SKM-1 (cell line): ENCODE results near the gene WDFY2.
"Not testable (repeated sequence)": the region's sequence is repeated elsewhere in the genome, so short reads cannot be mapped to it uniquely, and the experiment has no call there.

Experiments
- DNase-seq: peaks from one replicate; lab custom pipeline; 2025; ENCODE audit not compliant: unreplicated experiment; lab: John Stamatoyannopoulos, UW

Gene WDFY2

GRCh38 chr13:51564252-51564651 lies 20.0 kb upstream of the WDFY2 start:
- no peak for DNase-seq

DNA sequence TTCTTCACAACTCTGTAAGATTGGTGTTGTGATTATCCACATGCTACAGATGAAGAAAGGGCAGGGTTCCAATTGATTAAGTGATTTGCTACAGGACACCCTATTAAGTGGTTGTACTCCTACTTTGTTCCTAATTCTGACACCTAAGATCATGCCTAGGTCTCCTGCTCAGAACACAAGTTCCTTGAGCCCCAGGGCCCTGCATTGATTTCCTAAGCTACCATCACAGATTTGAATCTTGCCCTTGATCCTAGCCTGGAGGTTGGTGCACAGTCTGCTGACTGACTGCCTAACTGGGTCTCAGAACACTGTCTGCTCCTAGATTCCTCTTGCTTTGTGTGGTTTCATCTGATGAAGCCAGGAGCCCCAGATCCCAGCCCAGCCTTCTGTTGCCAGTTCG lies 19.6 kb upstream of the WDFY2 start:
- no peak for DNase-seq

- not testable (repeated sequence) for DNase-seq
Measured at GRCh38 chr13:51569001-51569400, 15.3 kb upstream of the WDFY2 start.

GRCh38 chr13:51576754-51577153 lies 7.5 kb upstream of the WDFY2 start:
- DNase-seq, result no peak

DNA sequence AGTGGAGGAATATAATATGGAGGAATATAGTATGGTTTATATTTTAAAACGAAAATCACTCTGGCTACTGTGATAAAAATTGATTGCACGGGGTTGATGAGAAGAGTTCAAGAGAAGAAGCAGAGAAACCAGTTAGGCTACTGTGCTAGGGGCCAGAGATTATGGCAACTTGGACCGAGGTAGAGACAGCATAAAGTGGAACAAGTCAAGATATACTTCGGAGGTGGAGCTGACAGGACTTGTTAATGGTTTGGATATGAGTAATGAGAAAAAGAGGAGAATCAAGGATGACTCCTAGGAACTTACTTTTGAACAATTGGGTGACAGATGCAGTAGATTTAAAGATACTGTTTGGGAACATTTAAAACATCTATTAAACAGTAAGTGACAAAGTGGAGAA lies 6.6 kb upstream of the WDFY2 start:
- DNase-seq, result no peak

- DNase-seq, result no peak
Measured at GRCh38 chr13:51579676-51580075, 4.6 kb upstream of the WDFY2 start.

GRCh38 chr13:51581148-51581820 lies 3.0 kb upstream of the WDFY2 start:
- no peak for DNase-seq

DNA sequence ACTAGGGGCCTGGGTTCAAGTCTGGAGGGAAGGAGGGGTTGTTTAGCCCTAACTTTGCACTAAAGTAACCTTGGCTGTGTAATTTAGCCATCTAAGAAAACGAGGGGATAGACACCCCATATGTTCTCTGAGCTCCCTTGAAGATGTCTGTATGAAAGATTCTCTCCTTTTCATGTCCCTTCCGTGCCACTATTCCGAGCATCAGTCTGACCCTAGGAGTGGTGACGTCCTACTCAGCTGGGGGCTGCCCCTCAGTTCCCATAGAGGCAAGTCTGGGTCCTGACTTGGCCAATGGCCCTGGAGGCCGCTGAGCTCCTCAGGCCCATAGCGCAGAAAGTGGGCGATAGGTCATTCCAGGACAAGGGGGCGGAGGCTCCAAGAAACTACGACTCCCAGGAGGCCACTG lies 790 bp upstream of the WDFY2 start:
- no peak for DNase-seq

DNA sequence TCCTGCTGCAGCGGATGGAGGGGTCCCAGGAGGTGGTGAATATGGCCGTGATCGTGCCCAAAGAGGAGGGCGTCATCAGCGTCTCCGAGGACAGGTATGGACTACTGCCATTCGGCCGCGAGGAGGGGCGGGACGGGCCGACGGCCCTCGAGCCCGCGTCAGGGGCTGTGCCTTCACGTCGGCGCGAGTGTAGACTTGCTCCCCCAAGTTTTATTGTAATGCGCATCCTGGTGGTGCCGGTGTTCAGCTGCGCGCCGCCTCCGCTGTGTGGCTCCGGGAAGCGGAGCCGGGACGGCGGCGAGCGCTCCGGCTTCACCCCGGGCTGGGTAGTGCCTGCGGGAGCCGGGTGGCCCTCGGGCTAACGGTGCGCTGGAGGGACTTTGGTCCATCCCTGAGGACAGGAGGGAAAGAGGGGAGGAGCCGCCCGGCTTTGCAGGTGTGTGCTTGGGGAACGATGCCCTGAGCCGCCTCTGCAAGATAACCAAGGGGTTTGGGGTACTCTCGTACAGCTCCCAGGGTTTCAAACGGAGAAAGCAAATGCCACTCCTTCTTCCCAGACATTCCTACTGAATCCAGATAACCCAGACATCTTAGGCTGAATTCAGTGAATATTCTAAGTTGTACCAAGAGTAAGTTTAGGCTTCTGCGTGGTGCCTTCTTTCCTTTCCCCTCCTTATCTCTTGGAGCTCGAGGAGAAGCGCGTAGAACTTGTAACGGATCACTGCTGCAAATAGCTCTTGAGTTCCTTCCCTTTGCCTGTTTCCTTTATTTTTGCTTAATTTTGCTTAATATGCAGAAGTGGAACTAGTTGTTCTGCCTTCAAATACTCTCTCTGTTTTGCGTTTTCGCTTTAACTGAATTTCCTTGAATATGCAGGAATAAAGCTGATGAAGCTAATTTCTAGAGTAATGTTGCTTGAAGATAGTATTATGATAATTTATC lies 740 bp downstream of the WDFY2 start:
- no peak for DNase-seq

DNA sequence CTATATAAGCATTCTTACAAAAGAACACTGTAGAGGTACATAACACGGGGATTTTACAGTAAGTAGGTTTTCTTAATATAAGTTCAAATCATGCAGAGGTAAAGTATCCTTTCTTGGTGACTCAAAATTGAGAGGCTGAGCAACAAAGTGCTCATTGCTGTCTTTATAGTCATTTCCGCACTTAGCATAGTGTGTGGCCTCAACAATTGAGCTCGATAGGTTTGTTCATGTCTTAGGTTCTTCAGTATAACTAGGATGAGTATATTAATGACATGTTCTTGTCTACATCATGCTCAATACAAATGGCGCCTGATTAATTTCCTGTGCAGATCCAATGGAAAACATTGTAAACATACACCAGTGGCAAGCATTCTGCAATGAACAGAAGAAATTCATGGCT lies 1.4 kb downstream of the WDFY2 start:
- DNase-seq, result no peak

DNA sequence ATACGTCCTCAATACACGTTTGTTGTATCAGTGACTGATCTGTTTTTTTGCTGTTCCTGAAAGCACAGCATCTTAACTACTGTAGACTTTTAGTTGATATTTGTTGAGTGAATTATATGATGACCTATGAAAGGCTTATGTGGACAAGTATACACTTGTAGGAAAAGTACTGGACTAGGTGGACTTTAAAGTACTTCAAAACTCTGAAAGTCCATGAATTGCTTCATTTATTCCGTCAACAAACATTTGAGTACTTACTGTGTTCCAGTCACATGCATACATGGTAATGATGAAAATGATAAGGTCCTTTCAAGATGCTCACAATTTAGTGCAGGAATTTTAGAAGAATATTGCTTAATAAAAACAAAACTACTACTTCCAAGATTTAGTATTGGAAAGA lies 3.1 kb downstream of the WDFY2 start:
- no peak for DNase-seq

- no peak for DNase-seq
Measured at GRCh38 chr13:51588406-51588949, 4.2 kb downstream of the WDFY2 start.

DNA sequence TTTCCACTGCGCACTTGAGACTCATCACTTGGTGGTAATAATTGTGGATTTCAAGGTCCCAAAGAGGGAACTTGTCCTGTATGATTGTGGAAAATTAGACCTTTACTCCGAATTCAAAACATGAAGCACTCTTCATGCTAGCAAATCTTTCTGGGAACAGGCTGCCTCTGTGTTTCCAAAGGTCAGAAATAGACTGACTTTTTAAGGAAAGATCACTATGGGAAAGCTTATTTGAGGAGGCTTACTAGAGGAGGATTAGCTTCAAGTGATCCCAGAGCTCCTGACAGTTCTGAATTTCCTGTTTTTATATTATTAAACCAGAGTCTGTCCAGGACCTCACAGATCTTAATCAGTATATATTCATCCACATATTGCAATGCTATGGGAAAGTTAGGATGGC lies 5.5 kb downstream of the WDFY2 start:
- DNase-seq, result no peak

DNA sequence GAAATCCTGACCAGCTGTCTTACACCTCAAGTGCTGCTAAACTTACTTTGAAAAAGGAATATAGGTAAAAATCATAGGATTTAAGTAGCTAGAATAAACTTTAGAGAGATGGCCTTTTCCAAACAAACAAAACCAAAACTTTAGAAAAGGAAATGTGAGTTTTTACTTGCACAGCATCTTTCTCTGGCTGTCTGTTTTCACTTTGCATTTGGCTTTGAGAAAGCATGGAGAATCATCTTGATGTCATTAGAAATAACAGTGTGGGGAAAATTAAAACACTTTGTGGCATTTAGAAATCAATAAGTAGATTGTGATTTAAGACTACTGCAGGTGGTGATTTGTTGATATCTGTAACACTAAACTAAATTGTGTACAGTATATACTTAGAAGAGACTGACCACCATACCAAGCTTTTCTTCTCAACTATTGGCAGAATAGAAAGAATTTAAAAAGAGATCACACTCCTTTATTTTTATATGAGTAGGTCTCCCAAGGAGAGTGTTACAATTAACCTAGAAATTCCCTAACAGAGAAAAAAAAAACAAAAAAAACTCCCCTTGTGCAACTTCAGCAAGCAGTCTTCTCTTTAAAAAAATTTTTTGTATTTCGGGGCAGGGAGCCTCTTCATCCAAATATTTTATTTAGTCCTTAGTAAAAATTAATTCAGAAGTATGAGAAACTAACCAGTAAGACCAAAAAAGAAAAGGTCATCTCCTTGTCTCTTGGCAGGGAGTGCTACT lies 6.1 kb downstream of the WDFY2 start:
- no peak for DNase-seq

DNA sequence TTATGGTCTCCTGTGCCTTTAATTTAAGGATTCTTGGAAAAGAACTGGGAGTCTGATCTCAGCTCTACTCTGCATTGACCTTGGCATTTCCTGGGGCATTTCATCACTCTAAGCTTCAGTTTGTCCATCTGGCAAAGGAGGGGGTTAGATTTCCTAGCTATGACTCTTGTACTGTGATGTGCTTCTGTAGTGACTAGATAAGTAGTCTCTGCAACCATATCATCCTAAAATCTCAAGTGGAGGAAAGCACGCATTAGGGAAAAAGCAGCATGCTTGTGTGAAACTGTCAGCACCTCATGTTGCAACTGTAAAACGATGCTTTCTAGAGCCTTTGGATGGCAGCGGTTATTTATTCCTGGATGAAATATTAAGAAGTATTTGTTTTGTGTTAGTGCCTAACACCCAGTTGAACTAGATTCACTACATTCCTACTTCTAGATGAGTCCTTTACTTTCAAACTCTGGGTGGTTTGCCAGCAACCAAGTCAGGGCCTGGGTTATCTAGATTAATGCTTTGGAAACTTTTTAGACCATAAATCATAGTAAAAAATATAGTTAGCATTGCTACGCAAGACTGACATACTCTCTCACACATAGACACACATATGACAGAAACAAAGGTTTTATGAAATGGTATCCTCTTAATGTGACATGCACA lies 6.8 kb downstream of the WDFY2 start:
- DNase-seq, result peak; percentile 35

DNA sequence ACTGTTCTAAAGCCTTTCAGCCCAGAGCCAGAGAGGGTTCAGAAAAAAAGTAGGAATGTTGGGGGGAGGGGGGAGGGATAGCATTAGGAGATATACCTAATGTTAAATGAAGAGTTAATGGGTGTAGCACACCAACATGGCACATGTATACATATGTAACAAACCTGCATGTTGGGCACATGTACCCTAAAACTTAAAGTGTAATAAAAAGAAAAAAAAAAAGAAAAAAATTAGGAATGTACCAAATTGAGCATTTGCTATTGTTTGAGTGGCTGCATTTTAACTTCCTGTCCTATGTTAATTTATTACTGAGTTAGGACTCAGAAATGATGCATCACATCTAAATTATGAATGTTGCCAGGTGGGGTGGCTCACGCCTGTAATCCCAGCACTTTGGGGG lies 7.7 kb downstream of the WDFY2 start:
- not testable (repeated sequence) for DNase-seq

GRCh38 chr13:51594432-51594831 lies 10.2 kb downstream of the WDFY2 start:
- DNase-seq, result no peak

DNA sequence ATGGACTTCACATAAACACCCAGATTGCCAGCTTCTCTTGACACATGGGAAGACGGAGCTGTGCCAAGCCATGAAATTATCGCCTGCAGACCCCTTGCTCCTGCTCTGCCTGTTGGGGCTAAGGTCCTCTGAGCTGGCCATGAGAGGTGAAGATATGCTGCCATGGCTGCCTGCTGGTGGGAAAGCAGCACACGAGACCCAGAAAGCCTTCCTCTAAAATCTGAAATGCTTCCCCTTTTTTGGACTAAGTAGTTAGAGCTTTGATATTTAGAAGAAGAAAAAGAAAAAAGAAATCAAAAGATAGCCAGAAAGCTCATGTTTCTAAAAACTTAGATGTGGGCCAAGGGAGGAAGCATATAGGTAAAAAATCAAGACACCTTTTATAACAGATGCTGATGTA lies 11.2 kb downstream of the WDFY2 start:
- no peak for DNase-seq

DNA sequence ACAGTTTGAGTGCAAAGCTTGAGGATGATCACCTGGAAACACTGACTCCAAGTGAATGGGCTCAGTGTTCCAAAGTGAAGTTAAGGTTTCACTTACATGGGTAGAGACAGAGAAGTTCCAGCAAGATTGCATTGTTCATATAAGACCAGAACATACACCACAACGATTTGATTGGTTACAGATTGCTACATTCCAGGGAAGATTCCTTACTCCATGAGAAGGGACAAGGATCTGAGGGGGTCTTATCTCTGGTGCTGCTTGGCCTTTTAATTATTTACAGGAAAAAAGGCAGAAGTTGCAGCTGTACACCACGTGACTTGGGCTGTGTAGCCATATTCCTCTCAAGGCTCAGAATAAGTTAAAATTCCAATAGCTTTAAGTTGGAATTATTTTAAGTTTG lies 12.3 kb downstream of the WDFY2 start:
- no peak for DNase-seq

DNA sequence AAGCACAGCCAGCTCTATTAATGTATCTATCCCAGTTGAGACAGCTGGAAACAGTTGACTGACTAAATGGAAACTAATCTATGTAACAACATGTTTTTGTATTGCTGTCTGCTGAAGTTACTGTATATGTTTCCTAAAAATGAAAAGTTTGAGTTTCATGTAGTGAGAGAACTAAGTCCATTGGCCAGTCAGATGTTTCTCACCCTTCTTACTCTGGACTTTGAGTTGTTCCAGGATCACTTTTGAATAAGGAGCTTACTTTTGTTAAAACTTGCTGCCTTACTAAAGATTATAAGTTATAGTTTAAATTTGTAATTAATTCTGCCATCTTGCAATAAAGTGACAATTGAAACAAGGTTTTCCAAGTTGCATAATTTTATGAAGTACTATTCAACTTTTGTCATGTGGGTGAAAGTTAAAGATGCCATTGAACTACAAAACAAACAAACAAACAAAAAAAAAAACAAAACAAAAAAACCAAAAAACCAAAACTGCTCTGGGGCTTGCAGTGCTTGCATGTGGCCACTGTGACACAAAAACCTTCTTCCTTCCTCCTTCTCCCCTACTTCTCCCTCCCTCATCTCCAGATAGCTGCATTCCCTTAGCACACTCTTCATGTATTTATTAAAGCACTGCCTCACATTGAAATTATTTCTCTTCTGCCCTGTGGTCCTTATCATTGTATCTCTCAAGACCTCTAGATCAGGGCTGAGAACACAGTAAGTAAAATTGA lies 15.3 kb downstream of the WDFY2 start:
- DNase-seq, result no peak
